Fibroblast of pulmonary artery (primary cell): ENCODE data around the gene RASIP1.
"Not testable (repeated sequence)": the region's sequence is repeated elsewhere in the genome, so short reads cannot be mapped to it uniquely, and the experiment has no call there.

Experiments used
- DNase-seq: peaks from one replicate; pipeline ENCODE4 v3.0.0-alpha.2; 2010; ENCODE audit warnings: low read depth
- H3K4me3 ChIP-seq: replicated peaks from 2 replicates; pipeline ENCODE4 v1.5.1; 2011; ENCODE audit warnings: low read depth, mild to moderate bottlenecking, control low read depth, low read length, moderate library complexity
- TF ChIP-seq, protein P1 (sequence below): IDR thresholded peaks from 2 replicates; pipeline ENCODE4 v1.5.1; 2011; ENCODE audit warnings: mild to moderate bottlenecking, control low read depth, low read length, inconsistent platforms; ENCODE audit errors: missing control alignments

RASIP1 gene

DNA sequence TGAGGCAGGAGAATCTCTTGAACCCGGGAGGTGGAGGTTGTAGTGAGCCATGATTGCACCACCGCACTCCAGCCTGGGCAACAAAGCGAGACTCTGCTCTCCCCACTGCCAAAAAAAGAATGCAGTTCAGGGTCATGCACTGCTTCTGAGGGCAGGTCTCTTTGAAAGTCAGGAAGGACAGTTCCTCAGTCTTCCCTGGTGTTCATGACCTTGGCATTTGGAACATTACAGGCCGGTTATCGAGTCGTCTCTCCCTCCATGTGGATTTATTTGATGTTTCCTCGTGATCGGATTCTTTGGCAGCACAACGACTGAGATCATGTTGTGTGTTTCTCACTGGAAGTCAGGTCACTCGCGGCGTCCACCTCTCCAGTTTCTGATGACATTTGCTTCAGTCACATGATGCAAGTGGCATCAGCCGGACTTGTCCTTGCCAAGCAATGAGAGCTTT lies 32.1 kb upstream of the RASIP1 start:
- DNase-seq: no peak

DNA sequence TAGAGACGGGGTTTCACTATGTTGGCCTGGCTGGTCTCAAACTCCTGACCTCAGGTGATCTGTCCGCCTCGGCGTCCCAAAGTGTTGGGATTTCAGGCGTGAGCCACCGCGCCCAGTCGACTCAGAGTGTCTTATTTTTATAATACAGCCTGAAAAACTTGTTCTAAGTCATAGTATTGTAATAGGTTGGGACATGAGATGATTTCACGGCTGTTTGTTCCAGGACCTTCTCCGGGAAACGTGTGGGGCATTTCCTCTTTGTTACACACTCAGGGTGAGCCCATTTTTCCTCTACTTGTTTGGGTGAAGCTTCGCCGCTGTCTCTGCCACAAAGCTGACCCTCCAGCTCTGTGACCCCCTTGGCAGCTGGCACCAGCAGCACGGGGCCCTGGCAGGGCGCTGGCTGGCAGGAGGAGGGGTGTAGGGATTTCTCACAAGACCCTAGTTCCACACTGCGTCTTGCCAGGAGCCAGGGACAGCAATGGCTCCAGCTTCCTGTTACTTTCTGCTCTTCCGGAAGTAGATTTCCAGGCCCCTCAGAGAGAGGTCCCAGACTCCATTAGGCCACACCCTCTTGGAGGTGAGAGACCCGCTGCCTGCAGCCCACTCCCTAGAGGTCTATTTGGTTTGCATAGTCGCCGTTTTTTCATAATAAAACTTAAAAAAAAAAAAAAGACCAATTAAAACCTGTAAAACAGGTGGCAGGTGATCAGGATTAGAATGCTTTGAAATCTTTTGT lies 30.5 kb upstream of the RASIP1 start:
- no peak overlapping the region for H3K4me3 ChIP-seq
- no peak for DNase-seq
- TF ChIP-seq, protein P1, sequence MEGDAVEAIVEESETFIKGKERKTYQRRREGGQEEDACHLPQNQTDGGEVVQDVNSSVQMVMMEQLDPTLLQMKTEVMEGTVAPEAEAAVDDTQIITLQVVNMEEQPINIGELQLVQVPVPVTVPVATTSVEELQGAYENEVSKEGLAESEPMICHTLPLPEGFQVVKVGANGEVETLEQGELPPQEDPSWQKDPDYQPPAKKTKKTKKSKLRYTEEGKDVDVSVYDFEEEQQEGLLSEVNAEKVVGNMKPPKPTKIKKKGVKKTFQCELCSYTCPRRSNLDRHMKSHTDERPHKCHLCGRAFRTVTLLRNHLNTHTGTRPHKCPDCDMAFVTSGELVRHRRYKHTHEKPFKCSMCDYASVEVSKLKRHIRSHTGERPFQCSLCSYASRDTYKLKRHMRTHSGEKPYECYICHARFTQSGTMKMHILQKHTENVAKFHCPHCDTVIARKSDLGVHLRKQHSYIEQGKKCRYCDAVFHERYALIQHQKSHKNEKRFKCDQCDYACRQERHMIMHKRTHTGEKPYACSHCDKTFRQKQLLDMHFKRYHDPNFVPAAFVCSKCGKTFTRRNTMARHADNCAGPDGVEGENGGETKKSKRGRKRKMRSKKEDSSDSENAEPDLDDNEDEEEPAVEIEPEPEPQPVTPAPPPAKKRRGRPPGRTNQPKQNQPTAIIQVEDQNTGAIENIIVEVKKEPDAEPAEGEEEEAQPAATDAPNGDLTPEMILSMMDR: no peak

More for the DNA sequence above, 32.1 kb upstream of the RASIP1 start:
- no peak overlapping the region for H3K4me3 ChIP-seq
- TF ChIP-seq, protein P1: no peak

DNA sequence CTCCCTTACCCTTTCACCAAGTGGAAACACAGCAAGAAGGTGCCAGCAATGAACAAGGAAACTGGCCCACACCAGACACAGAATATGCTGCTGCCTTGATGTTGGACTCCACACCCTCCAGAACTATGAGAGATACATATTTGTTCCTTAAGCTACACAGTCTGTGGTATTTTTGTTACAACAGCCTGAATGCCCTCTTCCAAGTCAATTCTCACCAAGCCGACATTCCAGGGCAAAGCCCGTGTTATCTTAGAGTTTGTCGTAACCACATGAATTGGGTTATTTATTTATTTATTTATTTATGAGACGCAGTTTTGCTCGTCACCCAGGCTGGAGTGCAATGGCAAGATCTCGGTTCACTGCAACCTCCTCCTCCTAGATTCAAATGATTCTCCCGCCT lies 29.9 kb upstream of the RASIP1 start:
- TF ChIP-seq, protein P1: no peak
- no peak overlapping the region for H3K4me3 ChIP-seq
- DNase-seq: peak; percentile 60

DNA sequence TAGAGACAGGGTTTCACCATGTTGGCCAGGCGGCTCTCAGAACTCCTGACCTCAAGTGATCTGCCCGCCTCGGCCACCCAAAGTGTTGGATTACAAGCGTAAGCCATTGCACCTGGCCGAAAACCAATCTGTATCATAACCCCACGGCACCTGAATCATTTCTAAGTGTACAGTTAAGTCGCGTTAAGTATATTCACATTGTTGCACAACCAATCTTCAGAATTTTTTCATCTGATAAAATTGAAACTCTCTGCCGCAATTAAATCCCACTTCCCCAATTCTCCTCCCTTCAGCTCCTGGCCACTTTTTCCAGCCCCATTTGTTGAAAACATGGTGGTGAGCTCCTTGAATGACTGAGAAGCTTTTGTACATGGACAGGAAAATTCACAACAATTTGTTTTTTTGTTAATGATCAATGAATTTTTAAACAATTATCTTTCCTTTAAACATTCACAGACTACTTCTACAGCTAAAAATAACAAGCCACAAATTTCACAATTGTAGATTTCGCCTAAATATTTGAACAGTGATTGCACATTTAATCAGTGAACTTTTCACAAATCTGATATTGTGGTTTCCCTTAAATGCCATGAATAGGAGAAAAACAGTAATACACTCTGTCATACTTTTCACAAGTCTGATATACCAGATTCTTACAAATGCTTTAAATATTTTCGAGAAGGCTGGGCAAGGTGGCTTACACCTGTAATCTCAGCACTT lies 28.7 kb upstream of the RASIP1 start:
- H3K4me3 ChIP-seq: no peak overlapping the region
- DNase-seq: no peak
- TF ChIP-seq, protein P1: no peak

DNA sequence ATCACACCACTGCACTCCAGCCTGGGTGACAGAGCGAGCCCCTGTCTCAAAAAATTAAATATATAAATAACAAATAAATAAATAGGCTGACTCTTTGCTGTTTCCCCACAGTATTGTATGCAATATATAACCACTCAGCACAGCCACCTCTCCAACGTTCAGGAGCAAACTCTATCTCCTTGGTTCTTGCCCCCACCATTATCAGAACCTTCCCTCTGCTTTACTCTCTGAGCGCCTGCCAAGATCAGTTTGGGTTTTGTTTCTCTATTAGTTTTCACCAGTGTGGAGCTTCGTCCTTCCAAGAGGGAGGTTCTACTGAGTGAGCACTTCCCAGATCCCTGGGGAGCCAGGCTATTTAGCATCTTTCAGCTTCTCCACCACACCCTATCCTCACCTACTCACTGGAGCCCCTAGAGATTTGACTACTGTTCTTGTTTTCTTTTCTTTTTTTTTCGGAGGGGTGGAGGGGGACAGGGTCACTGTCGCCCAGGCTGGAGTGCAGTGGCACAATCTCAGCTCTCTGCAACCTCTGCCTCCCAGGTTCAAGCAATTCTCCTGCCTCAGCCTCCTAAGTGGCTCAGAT lies 27.9 kb upstream of the RASIP1 start:
- H3K4me3 ChIP-seq, DNase-seq: not testable (repeated sequence)

DNA sequence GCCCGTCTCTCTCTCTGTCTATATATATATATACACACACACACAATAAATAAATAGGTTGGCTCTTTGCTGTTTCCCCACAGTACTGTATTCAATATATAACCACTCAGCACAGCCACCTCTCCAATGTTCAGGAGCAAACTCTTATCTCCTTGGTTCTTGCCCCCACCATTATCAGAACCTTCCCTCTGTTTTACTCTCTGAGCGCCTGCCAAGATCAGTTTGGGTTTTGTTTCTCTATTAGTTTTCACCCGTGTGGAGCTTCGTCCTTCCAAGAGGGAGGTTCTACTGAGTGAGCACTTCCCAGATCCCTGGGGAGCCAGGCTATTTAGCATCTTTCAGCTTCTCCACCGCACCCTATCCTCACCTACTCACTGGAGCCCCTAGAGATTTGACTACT lies 25.4 kb upstream of the RASIP1 start:
- H3K4me3 ChIP-seq, DNase-seq: not testable (repeated sequence)

DNA sequence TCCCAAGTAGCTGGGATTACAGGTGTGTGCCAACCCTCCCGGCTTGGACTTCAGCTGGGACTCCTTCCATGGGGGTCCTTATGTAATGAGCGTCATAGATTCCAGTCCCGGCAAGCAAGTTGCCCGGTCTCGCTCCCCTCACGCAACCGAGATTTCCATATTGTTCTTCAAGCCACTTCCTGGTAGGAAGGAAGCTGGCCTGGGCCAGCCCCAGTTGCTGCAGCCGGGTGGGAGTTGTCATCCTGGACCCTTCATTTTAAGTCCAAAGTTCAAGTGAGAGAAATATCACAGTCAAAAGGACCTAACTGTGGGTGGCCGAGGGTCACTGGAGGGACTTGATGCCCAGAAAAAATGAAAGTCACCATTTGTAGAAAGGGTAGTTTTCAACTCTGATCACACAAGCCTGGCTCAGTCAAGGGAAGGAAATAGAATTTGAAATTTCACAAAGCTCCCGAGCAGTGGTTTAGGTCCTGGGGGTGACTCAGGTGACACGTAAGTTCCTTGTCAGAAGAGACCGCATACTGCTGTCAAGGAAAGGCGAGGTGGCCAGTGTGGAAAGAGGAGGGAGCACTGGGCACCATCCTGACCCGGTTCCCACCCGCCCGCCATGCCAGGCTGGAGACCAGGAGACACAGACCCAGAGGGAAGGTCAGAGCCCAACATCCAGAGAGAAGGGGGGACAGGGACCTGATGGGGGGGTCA lies 20.2 kb upstream of the RASIP1 start:
- no peak for DNase-seq
- TF ChIP-seq, protein P1: no peak

More for the DNA sequence above, 20.2 kb upstream of the RASIP1 start:
- H3K4me3 ChIP-seq: no peak overlapping the region
